Prostate gland (tissue), 2 donors: ENCODE measurements around the gene TEN1.

Experiments used
- POLR2A ChIP-seq: fragments of 450-650 bp; IDR thresholded peaks from one replicate; pipeline ENCODE4 v1.6.1; 2016; ENCODE audit warnings: antibody characterized with exemption, mild to moderate bottlenecking
- POLR2AphosphoS5 ChIP-seq: sonication (generic); formaldehyde crosslinking; IDR thresholded peaks from one replicate; pipeline ENCODE4 v1.6.1; 2017; ENCODE audit warnings: antibody characterized with exemption
- TF ChIP-seq, protein P1 (sequence below), 4 experiments: fragments of 200-600 bp in 2 of 4; fragments of 450-650 bp in 2 of 4; sonication (generic) in 2 of 4; IDR thresholded peaks; 1 replicate in 3 of 4; 2 replicates in 1 of 4; pipeline ENCODE4 v1.5.1; 2016 to 2019; ENCODE audit warnings: antibody characterized with exemption in 4 of 4, mild to moderate bottlenecking in 2 of 4, moderate library complexity in 2 of 4

DNA sequence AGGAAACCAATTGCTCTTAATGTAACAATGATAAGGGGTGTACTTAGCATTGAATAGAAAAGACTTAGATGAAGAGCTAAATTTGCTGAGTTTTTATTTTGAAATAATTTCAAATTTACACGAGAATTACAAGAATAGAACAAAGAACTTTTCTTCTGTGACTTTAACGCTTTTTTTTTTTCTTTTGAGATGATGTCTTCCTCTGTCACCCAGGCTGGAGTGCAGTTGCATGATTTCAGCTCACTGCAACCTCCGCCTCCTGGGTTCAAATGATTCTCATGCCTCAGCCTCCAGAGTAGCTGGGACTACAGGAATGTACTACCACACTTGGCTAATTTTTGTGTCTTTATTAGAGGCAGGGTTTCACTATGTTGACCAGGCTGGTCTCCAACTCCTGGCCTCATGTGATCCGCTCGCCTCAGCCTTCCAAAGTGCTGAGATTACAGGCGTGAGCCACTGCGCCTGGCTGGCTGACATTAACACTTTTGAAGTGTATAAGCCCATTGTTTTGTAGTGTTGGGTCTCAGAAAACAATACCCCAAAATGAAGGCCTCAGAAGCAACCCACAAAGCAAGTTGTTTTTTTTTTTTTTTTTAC is 2.1 kb downstream of the TEN1 start:
- TF ChIP-seq, protein P1, sequence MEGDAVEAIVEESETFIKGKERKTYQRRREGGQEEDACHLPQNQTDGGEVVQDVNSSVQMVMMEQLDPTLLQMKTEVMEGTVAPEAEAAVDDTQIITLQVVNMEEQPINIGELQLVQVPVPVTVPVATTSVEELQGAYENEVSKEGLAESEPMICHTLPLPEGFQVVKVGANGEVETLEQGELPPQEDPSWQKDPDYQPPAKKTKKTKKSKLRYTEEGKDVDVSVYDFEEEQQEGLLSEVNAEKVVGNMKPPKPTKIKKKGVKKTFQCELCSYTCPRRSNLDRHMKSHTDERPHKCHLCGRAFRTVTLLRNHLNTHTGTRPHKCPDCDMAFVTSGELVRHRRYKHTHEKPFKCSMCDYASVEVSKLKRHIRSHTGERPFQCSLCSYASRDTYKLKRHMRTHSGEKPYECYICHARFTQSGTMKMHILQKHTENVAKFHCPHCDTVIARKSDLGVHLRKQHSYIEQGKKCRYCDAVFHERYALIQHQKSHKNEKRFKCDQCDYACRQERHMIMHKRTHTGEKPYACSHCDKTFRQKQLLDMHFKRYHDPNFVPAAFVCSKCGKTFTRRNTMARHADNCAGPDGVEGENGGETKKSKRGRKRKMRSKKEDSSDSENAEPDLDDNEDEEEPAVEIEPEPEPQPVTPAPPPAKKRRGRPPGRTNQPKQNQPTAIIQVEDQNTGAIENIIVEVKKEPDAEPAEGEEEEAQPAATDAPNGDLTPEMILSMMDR (IDR thresholded peaks at IDR 0.05), result no peak
- TF ChIP-seq POLR2A (no peak), POLR2AphosphoS5 (no peak)
